COLO668 (cell line): ENCODE data around the gene PCDHGC5.

Source experiments
- DNase-seq: peaks from one replicate; lab custom pipeline; 2025; ENCODE audit not compliant: unreplicated experiment; lab: John Stamatoyannopoulos, UW

Gene PCDHGC5

DNA sequence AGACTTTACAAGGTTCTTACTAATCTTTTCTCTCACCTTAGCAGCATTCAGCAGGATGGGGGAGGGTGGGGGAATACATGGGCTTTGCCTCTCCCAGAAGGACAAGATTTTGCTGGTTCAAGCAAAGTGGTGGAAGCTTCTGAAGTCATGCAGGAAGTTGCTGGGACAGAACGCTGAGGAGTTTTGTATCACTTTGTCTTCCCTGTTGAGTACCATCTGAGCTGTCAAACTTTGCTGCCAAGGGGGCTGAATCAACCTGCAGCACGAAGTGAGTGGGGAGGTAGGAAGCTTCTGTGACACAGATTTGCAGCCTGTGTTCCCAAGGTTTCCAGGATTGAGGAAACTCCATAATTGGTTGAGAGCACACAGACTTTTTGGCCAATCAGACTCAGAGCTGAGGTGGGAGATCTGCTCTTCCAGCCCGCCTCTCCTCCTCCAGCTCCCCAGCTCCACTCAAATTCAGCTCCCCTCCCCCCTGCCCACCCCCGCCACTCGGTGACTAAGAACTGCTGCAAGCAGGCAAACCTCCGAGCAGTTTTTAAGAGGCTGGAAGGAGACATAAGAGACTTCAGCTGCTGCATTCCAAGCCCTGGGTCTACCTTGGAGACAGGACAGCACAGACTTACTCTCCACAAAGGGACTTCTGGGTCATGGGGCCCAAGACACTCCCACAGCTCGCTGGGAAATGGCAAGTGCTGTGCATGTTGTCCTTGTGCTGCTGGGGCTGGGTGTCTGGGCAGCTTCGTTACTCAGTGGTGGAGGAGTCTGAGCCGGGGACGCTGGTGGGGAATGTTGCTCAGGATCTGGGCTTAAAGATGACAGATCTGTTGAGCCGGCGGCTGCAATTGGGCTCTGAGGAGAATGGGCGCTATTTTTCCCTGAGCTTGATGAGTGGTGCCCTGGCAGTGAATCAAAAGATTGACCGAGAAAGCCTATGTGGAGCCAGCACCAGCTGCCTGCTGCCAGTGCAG, at the start of gene PCDHGC5:
Gene PCDHGC5, plus strand, starts transcription at position 491 of the 971 bp plus-strand sequence. Its CDS starts 160 bp downstream, at position 651.
- DNase-seq, result no peak

DNA sequence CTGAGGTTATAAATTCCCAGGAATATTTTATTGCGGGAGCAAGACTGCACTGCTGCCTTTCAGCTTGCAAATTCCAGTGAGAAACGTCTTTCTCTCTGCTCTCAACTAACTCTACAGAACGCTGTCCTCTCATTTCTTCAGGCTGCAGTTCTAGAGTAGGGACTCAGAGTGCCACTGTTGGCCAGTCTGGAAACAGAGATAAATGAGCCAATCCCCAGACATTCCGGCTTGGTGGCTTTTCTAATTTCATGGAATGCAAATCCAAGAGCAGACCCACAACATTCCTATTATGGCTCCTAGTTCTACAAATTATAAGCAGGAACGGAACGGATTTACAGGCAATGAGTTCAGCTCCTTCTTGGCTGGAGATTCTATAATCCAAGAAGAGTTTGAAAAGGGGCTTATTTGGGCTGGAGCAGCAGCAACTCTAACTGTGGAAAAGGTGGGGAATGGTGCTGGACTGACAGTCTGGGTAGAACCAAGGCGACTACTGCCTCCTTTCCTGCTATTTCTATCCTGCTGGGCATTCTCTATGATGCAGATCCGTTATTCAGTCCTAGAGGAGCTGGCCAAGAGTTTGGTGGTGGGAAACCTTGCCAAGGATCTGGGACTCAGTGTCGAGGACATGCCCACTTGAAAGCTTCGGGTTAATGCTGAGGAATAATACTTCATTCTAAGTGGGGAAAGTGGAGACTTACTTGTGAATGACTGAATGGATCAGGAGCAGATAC, 49.3 kb upstream of the PCDHGC5 start:
- no peak for DNase-seq

DNA sequence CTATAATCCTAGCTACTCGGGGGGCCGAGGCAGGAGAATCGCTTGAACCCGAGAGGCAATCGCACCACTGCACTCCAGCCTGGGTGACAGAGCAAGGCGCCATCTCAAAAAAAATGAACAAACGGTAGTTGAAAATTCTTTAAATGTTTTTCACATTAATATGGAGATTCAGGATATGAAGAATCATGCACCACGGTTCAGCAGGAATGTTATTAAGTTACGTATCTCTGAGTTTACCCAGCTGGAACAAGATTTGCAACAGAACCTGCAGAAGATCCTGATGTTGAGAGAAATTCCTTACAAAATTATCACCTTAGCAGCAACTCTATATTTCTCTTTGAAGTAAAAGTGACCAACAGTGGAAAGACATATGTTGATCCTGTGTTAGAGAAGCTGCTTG, 48.5 kb upstream of the PCDHGC5 start:
- no peak for DNase-seq

DNA sequence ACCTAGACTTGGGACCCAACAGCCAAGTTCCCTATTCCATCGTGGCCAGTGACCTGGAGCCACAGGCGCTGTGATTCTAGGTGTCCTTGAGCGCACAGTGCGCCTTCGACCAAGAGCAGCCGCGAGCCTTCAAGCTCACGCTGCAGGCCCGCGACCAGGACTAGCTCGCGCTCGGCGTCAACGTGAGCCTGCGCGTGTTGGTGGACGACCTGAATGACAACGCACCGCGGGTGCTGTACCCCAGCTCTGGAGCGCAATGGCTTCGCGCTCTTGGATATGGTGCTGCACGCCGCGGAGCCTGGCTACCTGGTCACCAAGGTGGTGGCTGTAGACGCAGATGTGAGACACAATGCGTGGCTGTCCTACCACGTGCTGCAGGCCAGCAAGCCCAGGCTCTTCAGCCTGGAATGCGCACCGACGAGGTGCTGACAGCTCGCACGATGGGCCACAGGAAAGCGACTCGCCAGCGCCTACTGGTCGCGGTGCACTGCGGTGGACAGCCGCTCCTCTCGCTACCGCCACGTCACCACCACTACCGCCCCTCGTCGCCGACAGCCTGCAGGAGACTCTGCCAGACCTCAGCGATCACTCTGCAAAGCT, 47.2 kb upstream of the PCDHGC5 start:
- no peak for DNase-seq

DNA sequence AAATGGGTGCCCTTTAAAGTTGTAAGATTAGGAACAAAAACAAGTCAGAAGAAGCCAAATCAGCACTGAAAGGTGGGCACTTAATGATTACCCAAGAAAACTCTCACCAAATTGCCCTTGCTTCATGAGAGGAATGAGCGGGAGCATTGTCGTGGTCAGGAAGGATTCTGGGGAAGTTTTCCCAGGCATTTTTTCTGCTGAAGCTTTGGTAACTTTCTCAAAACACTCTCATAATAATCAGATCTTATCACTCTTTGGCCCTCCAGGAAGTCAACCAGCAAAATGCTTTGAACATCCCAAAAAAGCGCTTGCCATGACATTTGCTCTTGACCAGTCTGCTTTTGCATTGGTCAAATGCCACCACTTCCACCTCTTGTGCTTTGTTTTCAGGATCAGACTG, 23.5 kb upstream of the PCDHGC5 start:
- no peak for DNase-seq

DNA sequence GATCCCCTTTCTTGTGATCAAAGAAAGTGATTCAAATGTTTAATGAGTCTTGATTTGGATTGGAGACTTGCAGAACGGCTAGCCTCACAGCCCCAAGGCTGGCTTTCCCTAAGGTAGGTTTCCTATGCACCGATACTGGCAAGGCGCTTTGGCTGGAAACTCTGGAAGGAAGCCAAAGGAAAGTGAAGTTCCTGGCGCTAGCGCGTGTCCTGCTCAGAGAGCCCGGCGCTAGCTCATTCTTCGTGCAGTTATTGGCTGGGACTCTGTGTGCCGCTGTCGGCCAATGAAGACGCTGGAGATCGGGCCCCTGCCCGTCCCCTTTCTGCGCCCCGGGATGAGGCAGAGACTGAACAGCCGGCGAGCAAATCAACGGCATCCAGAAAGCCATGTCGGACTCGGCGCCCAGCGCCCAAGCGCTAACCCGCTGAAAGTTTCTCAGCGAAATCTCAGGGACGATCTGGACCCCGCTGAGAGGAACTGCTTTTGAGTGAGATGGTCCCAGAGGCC, 13.2 kb upstream of the PCDHGC5 start, which contains the start of gene PCDHGC3:
Gene PCDHGC3, plus strand, starts transcription at position 342 of the 507 bp plus-strand sequence. Its CDS starts 151 bp downstream, at position 493.
- peak; percentile 47 for DNase-seq

DNA sequence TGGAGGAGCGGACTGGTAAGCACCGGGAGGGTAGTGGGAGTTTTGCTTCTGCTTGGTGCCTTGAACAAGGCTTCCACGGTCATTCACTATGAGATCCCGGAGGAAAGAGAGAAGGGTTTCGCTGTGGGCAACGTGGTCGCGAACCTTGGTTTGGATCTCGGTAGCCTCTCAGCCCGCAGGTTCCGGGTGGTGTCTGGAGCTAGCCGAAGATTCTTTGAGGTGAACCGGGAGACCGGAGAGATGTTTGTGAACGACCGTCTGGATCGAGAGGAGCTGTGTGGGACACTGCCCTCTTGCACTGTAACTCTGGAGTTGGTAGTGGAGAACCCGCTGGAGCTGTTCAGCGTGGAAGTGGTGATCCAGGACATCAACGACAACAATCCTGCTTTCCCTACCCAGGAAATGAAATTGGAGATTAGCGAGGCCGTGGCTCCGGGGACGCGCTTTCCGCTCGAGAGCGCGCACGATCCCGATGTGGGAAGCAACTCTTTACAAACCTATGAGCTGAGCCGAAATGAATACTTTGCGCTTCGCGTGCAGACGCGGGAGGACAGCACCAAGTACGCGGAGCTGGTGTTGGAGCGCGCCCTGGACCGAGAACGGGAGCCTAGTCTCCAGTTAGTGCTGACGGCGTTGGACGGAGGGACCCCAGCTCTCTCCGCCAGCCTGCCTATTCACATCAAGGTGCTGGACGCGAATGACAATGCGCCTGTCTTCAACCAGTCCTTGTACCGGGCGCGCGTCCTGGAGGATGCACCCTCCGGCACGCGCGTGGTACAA, 12.6 kb upstream of the PCDHGC5 start:
- peak; percentile 43 for DNase-seq

DNA sequence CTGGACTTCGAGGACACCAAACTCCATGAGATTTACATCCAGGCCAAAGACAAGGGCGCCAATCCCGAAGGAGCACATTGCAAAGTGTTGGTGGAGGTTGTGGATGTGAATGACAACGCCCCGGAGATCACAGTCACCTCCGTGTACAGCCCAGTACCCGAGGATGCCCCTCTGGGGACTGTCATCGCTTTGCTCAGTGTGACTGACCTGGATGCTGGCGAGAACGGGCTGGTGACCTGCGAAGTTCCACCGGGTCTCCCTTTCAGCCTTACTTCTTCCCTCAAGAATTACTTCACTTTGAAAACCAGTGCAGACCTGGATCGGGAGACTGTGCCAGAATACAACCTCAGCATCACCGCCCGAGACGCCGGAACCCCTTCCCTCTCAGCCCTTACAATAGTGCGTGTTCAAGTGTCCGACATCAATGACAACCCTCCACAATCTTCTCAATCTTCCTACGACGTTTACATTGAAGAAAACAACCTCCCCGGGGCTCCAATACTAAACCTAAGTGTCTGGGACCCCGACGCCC, 11.8 kb upstream of the PCDHGC5 start:
- DNase-seq, result no peak

DNA sequence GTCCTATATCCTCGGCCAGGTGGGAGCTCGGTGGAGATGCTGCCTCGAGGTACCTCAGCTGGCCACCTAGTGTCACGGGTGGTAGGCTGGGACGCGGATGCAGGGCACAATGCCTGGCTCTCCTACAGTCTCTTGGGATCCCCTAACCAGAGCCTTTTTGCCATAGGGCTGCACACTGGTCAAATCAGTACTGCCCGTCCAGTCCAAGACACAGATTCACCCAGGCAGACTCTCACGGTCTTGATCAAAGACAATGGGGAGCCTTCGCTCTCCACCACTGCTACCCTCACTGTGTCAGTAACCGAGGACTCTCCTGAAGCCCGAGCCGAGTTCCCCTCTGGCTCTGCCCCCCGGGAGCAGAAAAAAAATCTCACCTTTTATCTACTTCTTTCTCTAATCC, 11.1 kb upstream of the PCDHGC5 start:
- no peak for DNase-seq

DNA sequence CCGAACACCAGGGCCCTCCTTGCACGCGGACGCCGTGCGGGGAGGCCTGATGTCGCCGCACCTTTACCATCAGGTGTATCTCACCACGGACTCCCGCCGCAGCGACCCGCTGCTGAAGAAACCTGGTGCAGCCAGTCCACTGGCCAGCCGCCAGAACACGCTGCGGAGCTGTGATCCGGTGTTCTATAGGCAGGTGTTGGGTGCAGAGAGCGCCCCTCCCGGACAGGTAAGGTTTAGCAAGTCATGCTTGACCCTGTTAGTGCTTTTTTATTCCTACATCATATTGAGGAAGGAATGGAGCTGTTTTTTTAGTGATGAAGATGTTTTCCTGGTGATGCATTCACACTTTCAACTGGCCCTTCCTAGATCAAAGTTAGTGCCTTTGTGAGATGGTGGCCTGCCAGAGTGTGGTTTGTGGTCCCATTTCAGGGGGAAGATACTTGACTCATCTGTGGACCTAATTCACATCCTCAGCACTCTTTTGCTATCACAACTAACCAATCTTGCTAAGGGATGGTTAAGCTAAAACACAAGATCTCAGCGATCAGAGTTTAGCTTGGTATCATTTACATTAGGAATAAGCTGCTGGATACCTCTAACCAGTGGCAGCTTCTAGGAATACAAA, 10.4 kb upstream of the PCDHGC5 start:
- DNase-seq, result peak; percentile 66

DNA sequence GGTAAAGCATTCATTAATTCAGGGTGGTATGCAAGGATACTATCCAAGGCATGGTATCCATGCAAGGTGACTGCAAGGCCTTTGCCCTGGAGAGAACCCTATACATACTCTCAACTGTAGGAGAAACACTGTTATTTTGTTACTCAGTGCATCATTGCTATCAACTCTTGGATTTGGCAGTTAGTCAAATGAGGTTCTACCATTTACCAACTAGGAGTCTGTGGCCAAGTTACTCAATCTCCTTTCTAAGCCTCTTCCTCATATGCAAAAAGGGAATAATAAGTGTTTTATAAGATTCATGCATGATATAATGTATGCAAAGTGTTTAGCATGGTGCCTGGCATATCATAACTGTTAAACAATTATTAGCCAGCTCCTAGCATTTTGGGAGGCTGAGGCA, 9.1 kb upstream of the PCDHGC5 start:
- no peak for DNase-seq

DNA sequence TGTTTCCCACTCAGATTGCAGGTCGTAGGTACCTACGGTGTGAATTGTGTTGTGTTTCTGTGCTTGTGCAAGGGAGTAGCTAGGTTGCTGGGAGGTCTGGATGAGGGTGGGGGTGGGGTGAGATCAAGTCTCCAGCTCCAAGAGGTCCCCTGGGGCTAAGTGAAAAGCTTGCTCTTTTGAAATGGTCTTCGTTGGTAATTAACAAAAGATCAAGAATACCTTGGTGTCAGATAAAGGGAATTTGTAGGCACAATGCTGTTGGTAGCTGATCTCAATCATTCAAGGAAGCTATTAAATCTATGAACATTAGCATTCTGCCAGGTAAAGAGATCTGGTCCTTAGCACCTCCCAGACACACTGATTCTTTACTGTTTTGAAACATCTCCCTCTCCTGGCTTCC, 5.0 kb upstream of the PCDHGC5 start:
- DNase-seq, result no peak

DNA sequence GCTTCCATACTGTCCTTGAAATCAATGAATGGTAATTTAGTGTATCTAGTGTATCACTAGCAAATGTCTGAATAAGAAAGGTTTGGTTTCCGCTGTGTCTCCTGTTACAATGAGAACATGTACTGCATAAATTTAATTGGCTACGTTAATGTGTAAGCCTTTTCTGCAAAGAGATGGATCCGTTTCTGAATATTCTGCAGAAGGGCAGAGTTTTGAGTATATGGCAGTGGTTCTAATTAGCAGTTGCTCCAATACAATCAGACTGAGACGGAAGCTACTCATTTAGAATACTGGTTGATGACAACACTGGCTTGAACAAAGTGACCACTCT, 4.6 kb upstream of the PCDHGC5 start:
- DNase-seq, result no peak

DNA sequence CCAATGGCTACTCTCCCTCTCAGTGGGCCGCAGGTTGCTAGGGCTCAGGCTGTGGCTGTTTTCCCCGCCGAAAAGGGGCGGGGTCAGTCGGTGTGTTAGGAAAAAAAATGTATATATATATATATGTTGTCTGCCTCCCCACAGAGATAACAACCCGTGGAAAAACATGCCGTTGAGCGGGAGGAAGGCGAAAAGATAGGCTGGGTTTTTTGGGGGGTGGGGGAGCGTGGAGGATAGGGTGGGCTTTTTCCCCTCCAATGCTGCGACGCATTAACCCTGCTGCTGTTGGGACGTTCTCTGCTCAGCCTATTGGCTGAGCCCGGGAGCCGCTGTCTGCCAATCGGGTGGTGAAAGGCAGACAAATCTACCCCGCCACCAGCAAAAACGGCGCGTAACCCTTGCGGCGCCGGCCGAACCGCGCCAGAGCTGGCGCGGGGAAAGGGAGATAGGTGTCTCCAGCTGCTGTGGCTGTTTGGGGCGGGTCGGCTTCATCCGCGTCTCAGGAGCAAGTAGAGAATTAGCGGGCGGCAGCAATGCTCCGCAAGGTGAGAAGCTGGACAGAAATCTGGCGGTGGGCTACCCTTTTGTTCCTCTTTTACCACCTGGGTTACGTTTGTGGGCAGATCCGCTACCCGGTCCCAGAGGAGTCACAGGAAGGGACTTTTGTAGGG, 4.1 kb upstream of the PCDHGC5 start, which contains the start of gene PCDHGC4:
Gene PCDHGC4, plus strand, starts transcription at position 390 of the 671 bp plus-strand sequence. Its CDS starts 144 bp downstream, at position 534.
- DNase-seq, result no peak

DNA sequence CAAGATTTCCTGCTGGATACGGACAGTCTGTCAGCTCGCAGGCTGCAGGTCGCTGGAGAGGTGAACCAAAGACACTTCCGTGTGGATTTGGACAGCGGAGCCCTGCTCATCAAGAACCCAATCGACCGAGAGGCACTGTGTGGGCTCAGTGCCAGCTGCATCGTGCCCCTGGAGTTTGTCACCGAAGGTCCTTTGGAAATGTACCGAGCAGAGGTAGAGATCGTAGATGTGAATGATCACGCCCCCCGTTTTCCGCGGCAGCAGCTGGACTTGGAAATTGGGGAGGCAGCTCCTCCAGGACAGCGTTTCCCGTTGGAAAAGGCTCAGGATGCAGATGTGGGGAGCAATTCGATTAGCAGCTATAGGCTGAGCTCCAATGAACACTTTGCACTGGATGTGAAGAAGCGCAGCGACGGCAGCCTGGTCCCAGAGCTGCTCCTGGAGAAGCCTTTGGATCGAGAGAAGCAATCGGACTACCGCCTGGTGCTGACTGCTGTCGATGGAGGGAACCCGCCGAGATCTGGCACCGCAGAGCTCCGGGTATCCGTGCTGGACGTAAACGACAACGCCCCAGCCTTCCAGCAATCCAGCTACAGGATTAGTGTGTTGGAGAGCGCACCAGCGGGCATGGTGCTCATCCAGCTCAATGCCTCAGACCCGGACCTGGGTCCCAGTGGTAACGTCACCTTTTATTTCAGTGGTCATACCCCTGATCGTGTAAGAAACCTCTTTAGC, 3.4 kb upstream of the PCDHGC5 start:
- DNase-seq, result no peak

DNA sequence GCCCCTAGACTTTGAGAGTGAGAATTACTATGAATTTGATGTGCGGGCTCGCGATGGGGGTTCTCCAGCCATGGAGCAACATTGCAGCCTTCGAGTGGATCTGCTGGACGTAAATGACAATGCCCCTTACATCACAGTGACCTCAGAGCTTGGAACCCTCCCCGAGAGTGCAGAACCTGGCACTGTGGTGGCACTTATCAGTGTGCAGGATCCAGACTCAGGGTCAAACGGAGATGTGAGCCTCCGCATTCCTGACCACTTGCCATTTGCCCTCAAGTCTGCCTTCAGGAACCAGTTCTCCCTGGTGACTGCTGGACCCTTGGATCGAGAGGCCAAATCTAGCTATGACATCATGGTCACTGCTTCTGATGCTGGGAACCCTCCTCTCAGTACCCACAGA, 2.8 kb upstream of the PCDHGC5 start:
- no peak for DNase-seq

DNA sequence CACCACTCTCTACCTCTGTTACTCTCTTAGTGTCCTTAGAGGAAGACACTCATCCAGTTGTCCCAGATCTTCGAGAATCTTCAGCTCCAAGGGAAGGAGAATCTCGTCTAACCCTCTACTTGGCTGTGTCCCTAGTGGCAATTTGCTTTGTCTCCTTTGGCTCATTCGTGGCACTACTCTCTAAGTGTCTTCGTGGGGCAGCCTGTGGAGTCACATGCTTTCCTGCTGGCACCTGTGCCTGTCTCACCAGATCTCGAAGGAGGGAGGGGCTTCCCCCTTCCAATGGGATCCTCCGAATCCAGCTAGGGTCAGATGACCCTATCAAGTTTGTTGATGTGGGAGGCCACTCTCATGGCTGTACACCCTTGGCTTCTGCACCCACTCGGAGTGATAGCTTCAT, 1.8 kb upstream of the PCDHGC5 start:
- no peak for DNase-seq

DNA sequence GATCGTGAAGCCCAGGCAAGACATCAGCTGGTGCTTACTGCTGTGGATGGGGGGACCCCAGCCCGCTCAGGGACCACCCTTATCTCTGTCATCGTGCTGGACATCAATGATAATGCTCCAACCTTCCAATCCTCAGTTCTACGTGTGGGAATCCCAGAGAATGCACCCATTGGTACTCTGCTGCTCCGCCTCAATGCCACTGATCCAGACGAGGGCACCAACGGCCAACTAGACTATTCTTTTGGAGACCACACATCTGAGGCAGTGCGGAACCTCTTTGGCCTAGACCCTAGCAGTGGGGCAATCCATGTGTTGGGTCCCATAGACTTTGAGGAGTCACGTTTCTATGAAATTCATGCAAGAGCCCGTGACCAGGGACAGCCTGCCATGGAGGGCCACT, 960 bp downstream of the PCDHGC5 start:
- DNase-seq, result no peak

DNA sequence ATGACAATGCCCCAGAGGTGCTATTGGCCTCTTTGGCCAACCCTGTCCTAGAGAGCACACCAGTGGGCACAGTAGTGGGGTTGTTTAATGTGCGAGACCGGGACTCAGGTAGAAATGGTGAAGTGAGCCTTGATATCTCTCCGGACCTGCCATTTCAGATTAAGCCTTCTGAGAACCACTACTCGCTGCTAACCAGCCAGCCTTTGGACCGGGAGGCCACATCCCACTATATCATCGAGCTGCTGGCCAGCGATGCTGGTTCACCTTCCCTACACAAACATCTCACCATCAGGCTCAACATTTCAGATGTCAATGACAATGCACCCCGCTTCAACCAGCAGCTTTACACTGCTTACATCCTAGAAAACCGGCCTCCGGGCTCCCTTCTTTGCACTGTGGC, 1.4 kb downstream of the PCDHGC5 start:
- no peak for DNase-seq
